T-helper 9 cell (primary cell): Measurements from ENCODE around the gene CHRNB1.
"Not testable (repeated sequence)": the region's sequence is repeated elsewhere in the genome, so short reads cannot be mapped to it uniquely, and the experiment has no call there.

Experiments
- DNase-seq: peaks from one replicate; pipeline ENCODE4 v3.0.0-alpha.2; 2020

CHRNB1 gene

GRCh38 chr17:7468804-7469389 is 24.0 kb downstream of the CHRNB1 start:
- no peak for DNase-seq

DNA sequence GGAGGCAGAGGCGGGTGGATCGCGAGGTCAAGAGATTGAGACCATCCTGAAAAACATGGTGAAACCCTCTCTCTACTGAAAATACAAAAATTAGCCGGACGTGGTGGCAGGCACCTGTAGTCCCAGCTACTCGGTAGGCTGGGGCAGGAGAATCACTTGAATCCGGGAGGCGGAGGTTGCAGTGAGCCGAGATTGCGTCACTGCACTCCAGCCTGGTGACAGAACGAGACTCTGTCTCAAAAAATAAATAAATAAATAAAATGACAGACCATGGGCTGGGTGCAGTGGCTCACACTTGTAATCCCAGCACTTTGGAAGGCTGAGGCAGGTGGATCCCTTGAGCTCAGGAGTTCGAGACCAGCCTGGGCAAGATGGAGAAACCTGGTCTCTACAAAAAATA is 25.0 kb downstream of the CHRNB1 start:
- DNase-seq: not testable (repeated sequence)

- not testable (repeated sequence) for DNase-seq
These were observed 25.7 kb downstream of the CHRNB1 start for GRCh38 chr17:7470457-7470973.

DNA sequence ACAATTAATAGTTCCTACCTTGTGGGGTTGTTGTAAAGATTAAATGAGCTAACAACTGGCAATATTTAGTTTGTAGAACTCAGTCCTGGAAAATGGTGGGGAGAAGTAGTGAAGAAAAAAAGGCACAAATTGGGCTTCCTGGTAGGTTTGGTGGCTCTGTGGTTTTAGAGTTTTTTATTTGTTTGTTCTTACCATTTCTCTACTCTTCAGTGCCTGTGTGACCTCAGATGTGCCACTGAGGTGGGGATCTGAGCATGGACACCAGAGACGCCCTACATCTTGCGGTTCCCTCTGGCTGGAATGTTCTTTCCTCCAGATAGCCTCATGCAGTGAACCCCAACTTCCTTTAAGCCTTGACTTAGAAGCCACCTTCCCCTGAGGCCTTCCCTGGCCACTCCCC is 26.9 kb downstream of the CHRNB1 start:
- no peak for DNase-seq

GRCh38 chr17:7474767-7475166 is 29.9 kb downstream of the CHRNB1 start:
- DNase-seq: not testable (repeated sequence)

DNA sequence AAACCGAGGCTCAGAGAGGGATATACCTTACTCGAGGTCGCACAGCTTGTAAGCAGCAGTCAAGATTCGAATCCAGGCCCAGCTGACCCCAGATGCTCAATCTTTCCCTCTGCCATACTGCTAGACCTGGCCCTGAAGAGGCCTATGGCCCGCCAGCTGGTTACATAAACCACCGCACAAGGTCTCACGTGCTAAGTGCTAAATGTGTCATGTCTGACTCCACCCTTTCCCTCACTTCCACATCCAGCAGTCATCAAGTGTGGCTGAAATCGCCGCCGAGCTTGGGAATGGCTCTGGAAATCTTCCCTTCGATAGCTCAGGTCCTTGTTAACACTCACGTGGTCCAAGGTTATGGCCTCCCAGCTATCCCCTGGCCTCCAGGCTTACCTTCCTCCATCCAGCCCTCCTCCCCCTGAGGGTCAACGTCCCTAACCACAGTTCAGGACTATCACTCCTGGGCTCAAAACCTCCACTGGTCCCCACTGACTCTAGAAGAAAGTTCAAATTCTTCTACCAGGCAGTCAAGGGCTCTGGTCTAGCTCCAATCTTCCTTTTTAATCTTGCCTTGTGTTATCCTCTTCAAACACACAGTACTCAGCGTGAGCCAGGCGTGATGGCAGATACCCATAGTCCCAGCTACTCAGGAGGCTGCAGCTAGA is 31.0 kb downstream of the CHRNB1 start:
- no peak for DNase-seq

DNA sequence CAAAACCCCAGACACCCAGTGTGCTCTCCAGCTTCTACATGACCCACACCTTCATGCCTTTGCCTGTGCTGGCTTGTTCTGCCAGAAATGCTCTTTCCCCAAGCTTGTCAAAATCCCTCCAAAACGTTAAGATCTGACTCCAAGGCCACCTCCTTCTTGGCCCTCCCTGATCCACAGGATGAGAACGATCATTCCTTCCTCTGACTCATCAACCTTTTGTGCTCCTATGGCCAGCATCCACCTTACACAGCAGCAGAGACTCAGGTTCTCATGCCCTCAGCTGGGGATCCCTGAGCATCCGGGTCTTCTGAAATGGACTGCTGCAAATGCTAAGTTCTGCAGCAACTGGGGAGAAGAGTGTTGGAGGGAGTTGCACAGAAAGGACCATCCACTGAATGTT is 31.6 kb downstream of the CHRNB1 start:
- DNase-seq: no peak

DNA sequence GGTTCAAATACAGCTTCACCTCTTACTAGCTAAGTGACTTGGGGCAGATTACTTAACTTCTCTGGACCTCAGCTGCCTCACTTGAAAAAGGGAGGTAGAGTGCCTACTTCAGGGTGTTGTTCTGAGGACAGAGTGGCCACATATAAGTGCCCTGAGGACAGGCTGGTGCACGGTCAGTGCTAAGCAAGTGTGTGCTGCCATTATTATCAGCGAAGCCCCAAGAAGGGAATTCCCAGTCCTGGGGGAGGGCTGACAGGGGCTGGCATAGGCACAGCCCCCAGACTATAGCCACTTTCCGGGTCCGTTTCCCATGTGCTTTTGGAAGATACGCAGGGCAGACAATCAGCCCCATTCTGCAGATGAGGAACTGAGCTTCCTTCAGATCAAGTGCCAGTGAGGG is 32.1 kb downstream of the CHRNB1 start:
- no peak for DNase-seq

DNA sequence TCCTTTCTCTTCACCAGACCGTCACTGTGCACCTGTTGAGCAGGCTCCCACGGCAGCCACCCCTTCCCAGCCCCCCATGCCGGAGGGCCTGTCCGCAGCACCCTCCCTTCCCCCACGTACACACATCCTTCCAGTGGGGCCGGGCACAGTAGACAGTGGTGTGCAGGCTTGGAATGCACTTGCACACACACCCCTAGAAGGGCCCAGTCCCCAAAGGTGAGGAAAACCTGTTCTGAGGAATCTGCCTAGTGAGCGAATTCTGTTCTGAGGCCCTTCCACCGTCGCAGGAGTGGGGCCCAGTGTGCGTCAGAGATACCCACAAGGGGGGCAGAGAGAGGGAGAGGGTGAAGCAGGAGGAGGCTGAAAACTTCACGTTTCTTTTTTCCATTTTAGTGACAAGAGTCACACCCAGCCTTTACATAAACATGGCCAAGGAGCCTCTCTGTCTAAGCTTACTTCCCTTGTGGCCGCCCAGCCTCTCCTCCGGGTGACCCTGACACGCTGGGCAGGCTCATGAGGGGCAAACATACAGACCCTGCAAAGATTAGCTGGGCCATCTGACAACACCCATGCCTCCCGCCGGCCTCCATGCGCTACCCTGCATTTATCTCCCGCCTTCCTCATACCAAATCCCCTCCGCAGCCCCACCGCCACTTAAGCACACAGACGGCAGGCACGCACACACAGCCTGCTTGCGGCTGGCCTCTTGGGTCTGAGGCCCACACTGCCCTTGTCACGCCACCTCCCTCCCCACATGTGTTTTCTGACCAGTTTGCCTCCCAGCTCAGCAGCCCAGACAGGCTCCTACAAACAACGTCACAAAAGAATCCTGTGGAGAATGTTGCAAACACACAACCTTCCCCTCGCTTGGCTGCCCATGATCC is 32.8 kb downstream of the CHRNB1 start:
- no peak for DNase-seq

DNA sequence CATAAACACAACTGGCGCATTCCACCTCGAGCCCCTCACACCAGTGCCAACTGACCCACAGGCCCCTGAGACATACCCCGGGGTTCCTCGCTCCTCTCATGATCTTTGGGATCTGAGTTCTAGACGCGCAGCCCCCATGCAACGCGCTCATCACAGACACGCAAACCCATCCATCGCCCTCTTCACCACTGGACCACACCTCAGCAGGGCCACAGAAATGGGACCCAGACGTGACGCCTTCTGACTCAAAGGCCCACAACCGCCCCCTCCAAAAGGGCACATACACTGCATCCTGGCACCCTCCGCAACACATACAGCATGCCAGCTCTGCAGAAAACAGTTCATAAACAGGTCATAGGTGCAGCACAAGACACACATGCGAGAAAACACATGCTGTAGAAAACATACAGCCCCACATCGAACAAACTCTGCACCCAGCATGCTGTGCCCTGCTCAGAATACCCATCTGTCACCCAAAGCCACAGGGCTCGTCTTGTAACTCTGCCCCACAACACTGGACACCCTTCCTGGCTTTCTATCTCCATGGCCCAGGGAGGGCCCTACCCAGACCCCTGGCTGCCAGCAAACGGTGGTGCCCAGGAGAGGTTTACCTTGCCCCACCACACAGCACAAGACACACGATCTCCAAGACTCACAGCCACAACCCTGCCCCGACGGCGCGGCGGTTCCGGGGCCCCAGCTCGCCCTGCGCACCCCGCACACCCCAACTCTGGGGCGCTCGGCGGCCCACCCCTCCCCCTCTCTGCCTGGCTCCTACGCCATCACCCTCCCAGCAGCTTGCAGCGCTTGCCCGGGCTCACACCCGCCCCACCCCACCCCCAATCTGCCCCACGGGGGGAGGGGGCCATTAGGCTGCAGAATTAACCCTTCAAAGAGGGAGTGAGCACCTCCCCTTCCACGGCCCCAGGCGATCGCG is 33.7 kb downstream of the CHRNB1 start:
- DNase-seq: peak; percentile 71

DNA sequence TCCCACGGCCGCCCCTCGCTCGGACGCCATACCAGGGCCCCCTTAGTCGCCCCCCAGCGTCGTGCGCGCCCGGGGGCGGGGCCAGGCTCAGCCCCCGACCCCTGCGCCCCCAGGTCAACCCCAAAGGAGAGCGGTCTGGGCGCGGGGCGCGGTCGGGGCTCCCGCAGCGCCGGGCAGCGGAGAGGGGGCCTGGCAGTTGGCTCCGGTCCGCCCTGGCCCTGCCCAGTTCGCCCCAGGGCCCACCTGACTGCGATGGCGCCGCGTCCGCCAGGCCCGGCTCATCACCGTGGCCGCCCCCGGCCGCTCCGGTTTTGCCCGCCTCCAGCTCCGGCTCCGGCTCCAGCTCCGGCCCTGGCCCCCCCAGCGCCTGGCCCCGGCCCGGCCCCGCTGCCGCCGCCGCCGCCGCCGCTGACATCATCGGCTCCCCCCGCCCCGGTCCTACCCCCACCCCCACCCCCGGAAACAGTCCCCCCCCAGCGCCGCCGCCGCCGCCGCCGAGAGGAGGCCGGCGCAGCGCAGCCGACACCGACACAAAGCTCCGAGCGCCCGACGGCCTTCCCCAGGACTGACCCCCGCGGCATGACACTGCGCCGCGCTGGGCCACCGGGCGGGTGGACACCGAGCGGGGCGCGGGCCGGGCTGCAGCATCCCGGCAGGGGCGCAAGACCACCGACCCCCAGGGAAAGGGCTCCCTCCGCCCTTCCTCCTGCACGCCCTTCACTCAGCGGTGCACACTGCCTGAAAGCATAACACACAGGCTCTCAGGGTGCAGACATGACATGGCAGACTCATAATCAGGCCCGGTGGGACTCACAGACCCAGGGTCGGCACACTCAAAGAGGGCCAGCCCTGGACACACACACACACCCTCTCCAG is 34.6 kb downstream of the CHRNB1 start, which contains the start of gene ZBTB4:
TSS of gene ZBTB4 (minus strand) at position 419 of the 876 bp plus-strand sequence. CDS start 12,830 bp downstream, outside the sequence.
- peak; percentile 71 for DNase-seq

- no peak for DNase-seq
These were observed 35.2 kb downstream of the CHRNB1 start for GRCh38 chr17:7480089-7480384.

DNA sequence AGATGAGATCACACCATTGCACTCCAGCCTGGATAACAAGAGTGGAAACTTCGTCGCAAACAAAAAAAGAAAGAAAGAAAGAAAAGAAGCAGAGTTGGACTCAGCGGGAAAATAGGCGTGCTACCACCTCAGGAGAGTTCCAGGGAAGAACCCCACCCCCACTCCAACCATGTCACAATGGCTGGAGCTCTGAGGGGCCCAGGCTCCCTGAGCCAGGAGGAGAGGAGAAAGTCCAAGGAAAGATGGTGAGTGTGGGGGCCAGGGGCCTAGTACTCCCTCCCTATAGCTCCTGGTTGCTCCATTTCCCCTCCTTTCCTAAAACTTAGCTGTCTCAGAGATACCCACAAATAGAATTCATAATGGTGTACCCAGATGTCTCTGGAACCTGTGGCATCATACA is 36.4 kb downstream of the CHRNB1 start, which contains the start of gene SLC35G6:
TSS of gene SLC35G6 (plus strand) at position 172 of the 400 bp plus-strand sequence. CDS start at position 243, 71 bp downstream.
- not testable (repeated sequence) for DNase-seq

DNA sequence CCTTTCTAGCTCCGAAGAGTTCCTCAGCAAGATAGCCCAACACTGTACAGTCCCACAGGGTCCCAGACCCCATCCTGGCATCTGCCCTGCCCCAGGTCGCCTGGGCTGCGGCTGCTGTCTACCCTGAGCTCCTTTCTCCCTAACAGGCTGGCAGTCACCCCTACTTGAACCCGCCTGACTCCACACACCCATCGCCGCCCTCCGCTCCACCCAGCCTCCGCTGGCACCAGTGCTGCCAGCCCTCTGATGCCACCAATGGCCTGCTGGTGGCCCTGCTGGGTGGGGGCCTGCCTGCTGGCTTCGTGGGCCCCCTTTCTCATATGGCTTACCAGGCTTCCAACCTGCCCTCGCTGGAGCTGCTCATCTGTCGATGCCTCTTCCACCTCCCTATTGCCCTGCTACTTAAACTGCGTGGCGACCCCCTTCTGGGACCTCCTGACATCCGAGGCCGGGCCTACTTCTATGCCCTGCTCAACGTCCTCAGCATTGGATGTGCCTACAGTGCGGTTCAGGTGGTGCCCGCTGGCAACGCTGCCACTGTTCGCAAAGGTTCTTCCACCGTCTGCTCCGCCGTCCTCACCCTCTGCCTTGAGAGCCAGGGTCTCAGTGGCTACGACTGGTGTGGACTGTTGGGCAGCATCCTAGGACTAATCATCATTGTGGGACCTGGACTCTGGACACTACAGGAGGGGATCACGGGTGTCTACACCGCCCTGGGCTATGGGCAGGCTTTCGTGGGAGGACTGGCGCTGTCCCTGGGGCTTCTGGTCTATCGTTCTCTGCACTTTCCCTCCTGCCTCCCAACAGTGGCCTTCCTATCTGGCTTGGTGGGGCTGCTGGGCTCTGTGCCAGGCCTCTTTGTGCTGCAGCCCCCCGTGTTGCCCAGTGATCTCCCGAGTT is 37.2 kb downstream of the CHRNB1 start:
- DNase-seq: not testable (repeated sequence)

DNA sequence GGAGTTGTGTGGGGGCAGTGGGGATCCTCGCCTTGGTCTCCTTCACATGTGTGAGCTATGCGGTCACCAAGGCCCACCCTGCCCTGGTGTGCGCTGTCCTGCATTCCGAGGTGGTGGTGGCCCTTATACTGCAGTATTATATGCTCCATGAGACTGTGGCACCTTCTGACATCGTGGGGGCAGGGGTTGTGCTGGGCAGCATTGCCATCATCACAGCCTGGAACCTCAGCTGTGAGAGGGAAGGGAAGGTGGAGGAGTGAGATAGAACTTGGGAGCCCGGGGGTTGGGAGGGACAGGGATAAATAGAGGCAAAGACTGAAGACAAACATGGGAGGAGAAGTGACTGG is 37.9 kb downstream of the CHRNB1 start:
- DNase-seq: not testable (repeated sequence)

DNA sequence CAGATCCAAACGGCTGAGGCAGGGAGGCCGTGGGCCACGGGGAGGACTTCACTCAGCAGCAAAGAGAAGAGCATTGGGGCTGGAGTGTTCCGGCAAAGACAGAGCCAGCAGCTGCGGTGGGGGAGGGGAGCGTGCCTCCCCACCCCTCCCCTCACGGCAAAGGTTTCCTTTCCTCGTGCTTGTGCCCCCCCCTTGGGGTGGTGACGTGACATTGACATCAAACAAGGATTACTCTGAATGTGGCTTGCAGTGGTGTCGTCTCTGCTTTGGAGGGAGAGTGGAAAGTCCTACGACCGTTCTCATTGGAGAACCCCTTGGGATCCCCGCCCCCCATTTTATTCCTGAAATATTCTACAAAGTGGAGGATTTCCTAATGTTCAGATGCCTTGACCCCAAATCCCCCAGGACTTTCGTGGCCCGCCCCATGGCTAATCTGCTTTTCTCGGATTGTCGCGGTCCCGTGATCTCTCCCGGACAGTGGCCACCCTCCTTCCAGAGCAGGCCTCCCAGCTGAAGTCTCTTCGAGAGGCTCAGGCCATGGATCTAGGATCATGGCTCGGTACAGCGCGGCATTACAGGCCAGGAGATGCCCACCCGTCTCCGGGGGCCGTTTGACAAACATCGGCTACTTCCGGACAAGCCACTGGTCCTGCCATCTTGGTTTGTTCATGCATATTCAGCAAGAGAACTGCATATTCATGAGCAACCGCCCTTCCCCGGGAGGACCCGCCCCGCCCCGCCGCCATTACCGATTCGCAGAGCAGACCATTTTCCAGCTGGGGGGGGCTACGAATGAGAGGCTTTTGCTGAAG is 38.6 kb downstream of the CHRNB1 start:
- peak; percentile 90 for DNase-seq

- peak; percentile 98 for DNase-seq
These were observed 39.4 kb downstream of the CHRNB1 start, which contains the start of gene POLR2A for GRCh38 chr17:7484067-7484918. POLR2A (plus strand) TSS chr17:7484366.

GRCh38 chr17:7484919-7485377 is 40.1 kb downstream of the CHRNB1 start:
- DNase-seq: no peak
